GM12872 (cell line): ENCODE measurements around the gene PBXIP1.

Experiments
- TF ChIP-seq, protein P1 (sequence below): IDR thresholded peaks from 3 replicates; pipeline ENCODE4 v1.5.1; 2011; ENCODE audit warnings: low read depth, mild to moderate bottlenecking, low read length, moderate library complexity; ENCODE audit not compliant: insufficient read depth

PBXIP1 gene

GRCh38 chr1:154895798-154896197, 60.1 kb downstream of the PBXIP1 start:
- TF ChIP-seq, protein P1, sequence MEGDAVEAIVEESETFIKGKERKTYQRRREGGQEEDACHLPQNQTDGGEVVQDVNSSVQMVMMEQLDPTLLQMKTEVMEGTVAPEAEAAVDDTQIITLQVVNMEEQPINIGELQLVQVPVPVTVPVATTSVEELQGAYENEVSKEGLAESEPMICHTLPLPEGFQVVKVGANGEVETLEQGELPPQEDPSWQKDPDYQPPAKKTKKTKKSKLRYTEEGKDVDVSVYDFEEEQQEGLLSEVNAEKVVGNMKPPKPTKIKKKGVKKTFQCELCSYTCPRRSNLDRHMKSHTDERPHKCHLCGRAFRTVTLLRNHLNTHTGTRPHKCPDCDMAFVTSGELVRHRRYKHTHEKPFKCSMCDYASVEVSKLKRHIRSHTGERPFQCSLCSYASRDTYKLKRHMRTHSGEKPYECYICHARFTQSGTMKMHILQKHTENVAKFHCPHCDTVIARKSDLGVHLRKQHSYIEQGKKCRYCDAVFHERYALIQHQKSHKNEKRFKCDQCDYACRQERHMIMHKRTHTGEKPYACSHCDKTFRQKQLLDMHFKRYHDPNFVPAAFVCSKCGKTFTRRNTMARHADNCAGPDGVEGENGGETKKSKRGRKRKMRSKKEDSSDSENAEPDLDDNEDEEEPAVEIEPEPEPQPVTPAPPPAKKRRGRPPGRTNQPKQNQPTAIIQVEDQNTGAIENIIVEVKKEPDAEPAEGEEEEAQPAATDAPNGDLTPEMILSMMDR: no peak
